Effector memory CD4-positive, alpha-beta T cell (primary cell): ENCODE data around the gene FUOM.
A peak's percentile ranks its signal among the peaks of the same experiment; 100 is the strongest.

ENCODE experiments used
- DNase-seq, 3 donors: peaks; one replicate each; pipeline ENCODE4 v3.0.0-alpha.2; 2020
- H3K27ac ChIP-seq: 2 replicates; pipeline ENCODE4 v1.7.0; 2013; ENCODE audit warnings: mild to moderate bottlenecking, low read length, moderate library complexity; ENCODE audit not compliant: insufficient read depth, poor library complexity, severe bottlenecking
- H3K27me3 ChIP-seq: replicated peaks from 2 replicates; pipeline ENCODE4 v1.7.0; 2013; ENCODE audit warnings: mild to moderate bottlenecking, low read length; ENCODE audit not compliant: insufficient read depth, control insufficient read depth, poor library complexity, severe bottlenecking
- H3K36me3 ChIP-seq: 2 replicates; pipeline ENCODE4 v1.7.0; 2013; ENCODE audit warnings: mild to moderate bottlenecking, low read length, moderate library complexity; ENCODE audit not compliant: control insufficient read depth, insufficient read depth
- H3K4me1 ChIP-seq: 2 replicates; pipeline ENCODE4 v1.7.0; 2013; ENCODE audit warnings: low read length, mild to moderate bottlenecking; ENCODE audit not compliant: control insufficient read depth, insufficient read depth, poor library complexity, severe bottlenecking
- H3K4me3 ChIP-seq: 2 replicates; pipeline ENCODE4 v1.7.0; 2013; ENCODE audit warnings: low read length, low read depth, mild to moderate bottlenecking; ENCODE audit not compliant: insufficient read depth, poor library complexity, severe bottlenecking
- H3K9me3 ChIP-seq: 2 replicates; pipeline ENCODE4 v1.7.0; 2013; ENCODE audit warnings: mild to moderate bottlenecking, low read length, moderate library complexity; ENCODE audit not compliant: control insufficient read depth

The FUOM gene

DNA sequence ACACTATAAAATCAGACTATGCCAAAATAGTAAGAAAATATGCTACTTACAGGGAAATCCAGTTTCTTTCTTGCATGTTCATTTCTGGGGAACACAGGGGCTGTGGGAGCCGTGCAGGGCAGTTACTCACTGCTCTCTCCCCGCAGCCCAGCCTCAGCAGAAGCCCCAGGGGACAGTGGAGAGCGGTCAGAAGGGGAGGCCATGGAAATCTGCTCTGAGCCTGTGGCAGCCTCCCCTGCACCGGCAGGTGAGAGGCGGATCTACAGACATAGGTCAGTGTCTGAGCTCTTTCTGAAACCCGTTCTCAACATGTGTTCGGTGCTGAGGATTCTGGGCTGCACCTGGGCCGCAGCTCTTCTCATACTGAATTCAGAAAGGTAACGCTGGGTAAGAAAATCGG is 46.2 kb downstream of the FUOM start:
- Histone ChIP-seq H3K27ac (no peak overlapping the region), H3K36me3 (peaks cover 27% of the 10 kb centered on the region), H3K9me3 (no peaks in the 10 kb centered on the region), H3K4me1 (peaks cover 16% of the 10 kb centered on the region), H3K27me3 (no peaks in the 10 kb centered on the region), H3K4me3 (no peak overlapping the region)
- no peak for DNase-seq

DNA sequence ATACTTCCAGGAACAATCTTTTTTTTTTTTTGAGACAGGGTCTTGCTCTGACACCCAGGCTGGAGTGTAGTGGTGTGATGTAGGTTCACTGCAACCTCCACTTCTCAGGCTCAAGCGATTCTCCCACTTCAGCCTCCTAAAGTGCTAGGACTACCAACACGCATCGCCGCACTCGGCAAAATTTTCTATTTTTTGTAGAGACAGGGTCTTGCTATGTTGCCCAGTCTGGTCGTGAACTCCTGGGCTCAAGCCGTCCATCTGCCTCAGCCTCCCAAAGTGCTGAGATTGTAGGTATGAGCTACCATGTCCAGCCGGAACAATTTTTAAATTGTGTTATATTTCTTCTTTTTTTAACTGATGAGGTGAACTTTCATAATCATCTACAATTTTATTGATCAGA is 47.0 kb downstream of the FUOM start:
- Histone ChIP-seq H3K27me3 (no peaks in the 10 kb centered on the region), H3K4me3 (no peak overlapping the region), H3K9me3 (no peaks in the 10 kb centered on the region)

DNA sequence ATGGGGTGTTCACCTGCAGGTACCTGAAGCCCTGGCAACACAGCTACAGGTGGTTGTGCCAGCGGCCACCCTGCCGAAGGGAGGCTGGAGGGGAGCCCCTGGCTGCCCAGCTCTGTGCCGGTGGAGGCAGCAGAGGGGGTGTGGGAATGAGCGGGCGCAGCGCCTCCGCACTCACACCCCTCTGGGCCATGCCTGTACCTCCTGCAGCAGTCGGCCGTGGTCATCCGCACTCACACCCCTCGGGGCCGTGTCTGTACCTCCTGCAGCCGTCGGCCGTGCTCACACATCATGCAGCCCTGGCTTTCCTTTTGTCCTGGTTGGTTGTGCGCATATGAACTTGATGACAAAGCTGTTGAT is 47.4 kb downstream of the FUOM start:
- no peak overlapping the region for H3K4me3 ChIP-seq
- H3K36me3 ChIP-seq: peaks cover 31% of the 10 kb centered on the region
- no peaks in the 10 kb centered on the region for H3K27me3 ChIP-seq
- no peak for DNase-seq
- H3K27ac ChIP-seq: no peak overlapping the region
- no peaks in the 10 kb centered on the region for H3K9me3 ChIP-seq
- peaks cover 16% of the 10 kb centered on the region for H3K4me1 ChIP-seq

More for the DNA sequence above, 47.0 kb downstream of the FUOM start:
- DNase-seq: no peak
- H3K27ac ChIP-seq: no peak overlapping the region
- peaks cover 27% of the 10 kb centered on the region for H3K36me3 ChIP-seq
- peaks cover 16% of the 10 kb centered on the region for H3K4me1 ChIP-seq

DNA sequence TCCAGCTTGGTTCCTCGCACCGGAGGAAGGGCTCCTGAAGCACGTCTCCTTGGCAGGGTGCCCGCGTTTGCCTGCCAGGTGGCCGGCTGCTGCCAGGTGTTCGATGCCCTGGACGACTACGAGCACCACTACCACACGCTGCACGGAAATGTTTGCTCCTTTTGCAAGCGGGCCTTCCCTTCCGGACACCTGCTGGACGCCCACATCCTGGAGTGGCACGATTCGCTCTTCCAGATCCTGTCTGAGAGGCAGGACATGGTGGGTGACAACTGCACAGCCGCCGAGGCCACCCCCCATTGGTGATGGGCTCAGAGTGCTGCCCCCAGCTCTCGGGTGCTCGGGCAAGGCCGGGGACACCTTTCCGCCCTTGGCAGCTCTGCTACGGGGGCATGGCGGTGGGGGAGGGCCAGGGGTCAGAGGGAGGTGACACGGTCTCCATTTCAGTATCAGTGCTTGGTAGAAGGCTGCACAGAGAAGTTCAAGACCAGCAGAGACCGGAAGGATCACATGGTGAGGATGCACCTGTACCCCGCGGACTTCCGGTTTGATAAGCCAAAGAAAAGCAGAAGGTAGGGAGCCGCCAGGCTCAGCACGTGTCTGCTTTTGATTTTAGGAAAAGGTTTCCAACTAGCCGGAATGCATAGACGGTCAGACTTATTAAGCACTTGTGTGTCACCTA is 48.0 kb downstream of the FUOM start:
- no peak overlapping the region for H3K27ac ChIP-seq
- no peak overlapping the region for H3K4me3 ChIP-seq

DNA sequence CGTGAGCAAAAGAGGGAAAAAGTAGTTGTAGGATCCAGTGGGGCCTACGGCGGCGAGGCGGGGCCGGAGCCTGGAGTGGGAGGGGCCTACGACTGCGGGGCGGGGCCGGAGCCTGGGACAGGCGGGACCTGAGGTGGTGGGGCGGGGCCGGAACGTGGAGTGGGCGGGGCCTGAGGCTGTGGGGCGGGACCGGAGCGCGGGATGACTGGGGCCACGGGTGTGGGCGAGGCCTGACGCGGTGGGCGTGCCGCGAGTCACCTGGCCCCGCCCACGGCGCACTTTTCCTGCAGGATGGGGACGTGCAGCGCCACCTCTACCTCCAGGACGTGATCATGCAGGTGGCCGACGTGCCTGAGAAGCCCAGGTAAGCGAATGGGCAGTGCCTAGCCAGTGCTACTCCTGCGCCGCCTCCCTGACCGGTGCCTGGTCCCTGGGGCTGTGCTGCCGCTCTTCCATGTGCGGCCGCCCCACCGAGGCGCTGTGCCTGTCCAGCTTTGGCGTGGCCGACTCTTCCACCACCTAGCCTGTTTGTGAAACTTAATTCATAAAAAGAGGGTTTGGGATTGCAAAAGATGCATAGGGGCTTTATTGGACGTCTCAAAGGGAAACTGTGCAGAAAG is 48.6 kb downstream of the FUOM start:
- Histone ChIP-seq H3K36me3 (peaks cover 33% of the 10 kb centered on the region), H3K4me1 (peaks cover 16% of the 10 kb centered on the region), H3K4me3 (peak overlapping the region; percentile 86), H3K27ac (peak overlapping the region; percentile 98), H3K9me3 (no peaks in the 10 kb centered on the region), H3K27me3 (no peaks in the 10 kb centered on the region)
- peak; percentile 89 to 90 (median 90) for DNase-seq

More for the DNA sequence above, 48.0 kb downstream of the FUOM start:
- DNase-seq: no peak
- H3K9me3 ChIP-seq: no peaks in the 10 kb centered on the region
- H3K36me3 ChIP-seq: peaks cover 33% of the 10 kb centered on the region
- H3K27me3 ChIP-seq: no peaks in the 10 kb centered on the region
- H3K4me1 ChIP-seq: peaks cover 16% of the 10 kb centered on the region

DNA sequence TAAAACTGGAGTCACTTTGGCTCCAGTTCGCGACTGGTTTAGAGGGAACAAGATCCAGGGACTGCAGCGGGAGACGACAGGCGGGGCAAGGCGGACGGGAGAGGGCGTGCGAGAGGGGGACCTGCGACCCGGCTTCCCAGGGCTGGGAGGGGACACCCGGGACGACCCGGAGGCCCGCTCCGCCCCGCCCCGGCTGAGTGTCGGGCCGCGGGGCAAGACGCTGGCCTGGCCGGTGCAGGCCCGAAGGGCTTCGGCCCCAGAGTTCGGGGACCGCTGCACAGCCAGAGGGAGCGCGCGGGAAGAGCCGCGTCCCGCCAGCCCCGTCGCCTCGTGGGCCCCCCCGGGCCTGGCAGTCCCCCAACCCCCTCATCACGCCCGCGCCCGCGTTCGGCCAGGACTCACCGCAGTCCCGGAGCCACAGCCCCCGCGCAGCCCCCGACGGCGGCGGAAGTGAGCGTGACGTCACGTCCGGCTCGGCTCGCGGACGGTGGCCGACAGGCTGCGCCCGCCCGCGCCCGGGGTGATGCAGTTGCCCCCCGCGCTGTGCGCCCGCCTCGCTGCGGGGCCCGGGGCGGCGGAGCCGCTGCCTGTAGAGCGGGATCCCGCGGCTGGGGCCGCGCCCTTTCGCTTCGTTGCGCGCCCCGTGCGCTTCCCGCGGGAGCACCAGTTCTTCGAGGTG is 49.3 kb downstream of the FUOM start, which contains the start of the genes TUBGCP2 and ZNF511:
Gene TUBGCP2, minus strand, starts transcription at position 452 of the 679 bp plus-strand sequence. CDS start 5,931 bp downstream, outside the sequence.
Gene ZNF511, plus strand, starts transcription at position 494 of the 679 bp plus-strand sequence. Its CDS starts 30 bp downstream, at position 524.
- peak within 1 kb of the TSS; percentile 86 for H3K4me3 ChIP-seq
- no peaks in the 10 kb centered on the region for H3K27me3 ChIP-seq
- H3K4me1 ChIP-seq: peaks cover 16% of the 10 kb centered on the region
- H3K27ac ChIP-seq: peak within 1 kb of the TSS; percentile 98
- peak; percentile 81 to 86 (median 86) for DNase-seq
- no peaks in the 10 kb centered on the region for H3K9me3 ChIP-seq
- peaks cover 33% of the 10 kb centered on the region for H3K36me3 ChIP-seq

DNA sequence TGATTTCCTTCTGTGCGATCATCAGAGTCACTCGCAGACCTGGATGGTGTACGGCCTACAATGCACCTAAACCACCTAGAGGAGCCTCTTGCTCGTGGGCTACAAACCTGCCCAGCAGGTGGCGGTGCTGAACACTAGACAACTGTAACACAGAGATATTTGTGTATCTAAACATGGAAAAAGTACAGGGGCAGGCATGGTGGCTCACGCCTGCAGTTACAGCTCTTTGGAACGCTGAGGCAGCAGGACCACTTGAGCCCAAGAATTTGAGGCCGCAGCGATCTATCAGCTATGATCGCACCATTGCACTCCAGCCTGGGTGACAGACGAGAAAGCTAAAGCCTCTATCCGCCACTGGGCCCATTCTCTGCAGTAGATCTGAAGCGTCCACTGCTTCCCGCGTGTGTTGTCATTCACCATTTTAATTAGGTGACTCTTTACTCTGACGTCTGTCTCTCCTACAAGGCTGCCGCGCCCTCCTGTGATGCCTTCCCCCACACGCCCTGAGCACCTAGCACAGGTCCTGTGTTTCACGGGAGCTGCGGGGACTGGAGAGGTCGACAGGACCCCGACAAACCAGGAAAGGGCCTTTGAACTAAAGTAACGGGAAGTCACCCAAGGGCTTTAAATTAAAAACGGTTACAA is 49.9 kb downstream of the FUOM start:
- H3K27me3 ChIP-seq: no peaks in the 10 kb centered on the region
- peak overlapping the region; percentile 86 for H3K4me3 ChIP-seq
- no peaks in the 10 kb centered on the region for H3K9me3 ChIP-seq
- H3K36me3 ChIP-seq: peaks cover 33% of the 10 kb centered on the region
- H3K27ac ChIP-seq: peak overlapping the region; percentile 98
- DNase-seq: peak; percentile 62 to 83 (median 80)
- H3K4me1 ChIP-seq: peaks cover 16% of the 10 kb centered on the region

DNA sequence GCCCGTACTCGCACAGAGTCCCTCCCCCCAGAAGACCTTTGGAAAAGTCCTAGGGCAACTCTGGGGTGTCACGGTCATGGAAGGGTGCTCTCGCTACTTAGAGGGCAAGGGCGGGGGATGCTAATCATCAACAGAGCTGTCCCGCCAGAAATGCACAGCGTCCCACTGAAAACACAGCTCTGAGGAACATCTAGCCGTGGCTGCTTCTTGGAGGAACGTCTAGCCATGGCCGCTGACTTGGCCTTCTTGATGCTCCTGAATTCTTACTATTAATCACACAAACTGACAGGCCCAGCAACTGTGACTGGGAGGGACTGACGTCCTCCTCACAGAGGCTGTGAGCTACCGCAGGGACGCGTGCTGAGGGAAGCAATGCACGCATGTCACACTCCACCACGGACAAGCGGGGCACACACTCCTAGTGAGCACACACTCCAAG is 50.9 kb downstream of the FUOM start:
- Histone ChIP-seq H3K4me1 (peaks cover 16% of the 10 kb centered on the region), H3K27ac (peak overlapping the region; percentile 98), H3K27me3 (no peaks in the 10 kb centered on the region), H3K36me3 (peaks cover 37% of the 10 kb centered on the region), H3K9me3 (no peaks in the 10 kb centered on the region), H3K4me3 (no peak overlapping the region)
- no peak for DNase-seq

DNA sequence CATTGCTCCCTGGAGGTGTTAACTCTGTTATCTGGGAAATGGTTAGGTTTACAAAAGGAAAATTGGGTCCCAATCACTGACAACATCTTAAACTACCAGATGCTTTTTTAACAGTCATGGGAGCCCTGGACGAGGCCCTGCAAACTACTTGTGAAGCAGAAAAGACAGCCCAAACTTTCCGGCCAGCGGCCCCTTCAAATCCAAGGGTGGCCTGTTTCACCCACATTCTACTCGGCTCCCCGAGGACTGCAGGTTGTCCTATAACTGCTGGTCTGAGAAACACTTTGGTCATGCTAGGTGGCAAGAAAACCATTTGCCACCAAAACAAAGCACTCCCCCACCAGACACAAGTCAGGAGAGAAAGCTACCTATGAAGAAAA is 51.7 kb downstream of the FUOM start:
- no peaks in the 10 kb centered on the region for H3K27me3 ChIP-seq
- H3K27ac ChIP-seq: no peak overlapping the region
- H3K4me1 ChIP-seq: peaks cover 16% of the 10 kb centered on the region
- H3K36me3 ChIP-seq: peaks cover 32% of the 10 kb centered on the region
- H3K4me3 ChIP-seq: no peak overlapping the region
- no peak for DNase-seq
- no peaks in the 10 kb centered on the region for H3K9me3 ChIP-seq
